Mucosa of rectum (tissue), 2 donors: Measurements from ENCODE around the gene ZNF415.
A peak's percentile ranks its signal among the peaks of the same experiment; 100 is the strongest.

ENCODE experiments used
- H3K27ac ChIP-seq, 2 donors: one replicate each; pipeline ENCODE4 v1.7.0; 2013; ENCODE audit warnings: inconsistent platforms in 2 of 2, low read depth in 2 of 2, low read length in 2 of 2
- H3K27me3 ChIP-seq, 2 donors: one replicate each; pipeline ENCODE4 v1.7.0; 2013; ENCODE audit warnings: low read length in 2 of 2; ENCODE audit not compliant: control insufficient read depth in 2 of 2, insufficient read depth in 2 of 2
- H3K36me3 ChIP-seq, 2 donors: one replicate each; pipeline ENCODE4 v1.7.0; 2013; ENCODE audit warnings: low read length in 2 of 2; ENCODE audit not compliant: control insufficient read depth in 2 of 2, insufficient read depth in 2 of 2
- H3K4me1 ChIP-seq, 2 donors: one replicate each; pipeline ENCODE4 v1.7.0; 2013; ENCODE audit warnings: low read length in 2 of 2, mild to moderate bottlenecking in 1 of 2; ENCODE audit not compliant: control insufficient read depth in 2 of 2, insufficient read depth in 2 of 2
- H3K4me3 ChIP-seq, 2 donors: one replicate each; pipeline ENCODE4 v1.7.0; 2013; ENCODE audit warnings: low read length in 2 of 2
- H3K9ac ChIP-seq, 2 donors: one replicate each; pipeline ENCODE4 v1.7.0; 2013; ENCODE audit warnings: low read length in 2 of 2, low read depth in 1 of 2, mild to moderate bottlenecking in 1 of 2
- H3K9me3 ChIP-seq, 2 donors: one replicate each; pipeline ENCODE4 v1.7.0; 2013; ENCODE audit warnings: low read length in 2 of 2; ENCODE audit not compliant: control insufficient read depth in 2 of 2
- donor health status: healthy.
- donor health status: Normal muscosa, but diverticular disease.

Gene ZNF415

DNA sequence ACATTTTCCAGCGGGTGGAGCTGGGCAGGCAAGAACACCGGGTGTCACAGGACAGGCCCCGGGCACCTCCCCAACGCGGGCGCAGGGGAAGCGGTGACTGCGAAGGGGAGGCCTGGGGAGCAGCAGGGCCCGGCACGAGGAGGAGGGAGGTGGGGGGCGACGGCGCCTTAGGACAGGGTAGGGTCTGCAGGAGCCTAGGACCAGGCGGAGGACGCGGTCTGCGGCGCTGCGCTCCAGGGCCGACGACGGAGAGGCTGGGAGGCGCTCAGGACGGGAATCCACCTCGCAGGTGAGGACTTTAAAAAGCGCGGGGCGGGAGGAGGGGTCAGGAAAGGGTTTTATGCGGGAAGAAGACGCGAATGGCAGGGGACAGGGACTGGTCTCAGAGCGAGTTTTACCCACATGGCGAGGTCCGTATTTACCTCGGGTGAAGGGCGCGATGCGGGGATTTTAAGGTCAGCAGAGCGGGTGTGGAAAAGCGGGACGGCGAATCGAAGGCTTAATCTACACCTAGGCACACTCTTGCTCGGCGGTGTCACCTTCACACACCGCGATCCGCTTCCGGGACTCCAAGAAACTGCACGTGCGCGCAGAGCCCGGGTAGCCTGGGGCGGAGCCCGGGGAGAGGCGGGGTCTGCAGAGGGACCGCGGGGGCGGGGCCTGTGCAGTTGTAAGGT, 74.7 kb downstream of the ZNF415 start:
- no peak overlapping the region for H3K9ac ChIP-seq
- H3K9me3 ChIP-seq: peaks cover 4 to 15% of the 10 kb centered on the region in 2 donors
- peak overlapping the region in 1 of 2 donors; percentile 26 for H3K4me3 ChIP-seq
- no peaks in the 10 kb centered on the region for H3K27me3 ChIP-seq
- H3K4me1 ChIP-seq: no peaks in the 10 kb centered on the region
- H3K36me3 ChIP-seq: no peaks in the 10 kb centered on the region
- no peak overlapping the region for H3K27ac ChIP-seq
